NB4 (cell line): ENCODE data around the gene FBF1.
A peak's percentile ranks its signal among the peaks of the same experiment; 100 is the strongest.

Source experiments
- DNase-seq: peaks from one replicate; pipeline ENCODE4 v3.0.0; 2010; ENCODE audit warnings: low read depth
- H3K4me3 ChIP-seq: one replicate; pipeline ENCODE4 v1.5.1; 2011; ENCODE audit warnings: mild to moderate bottlenecking, low read depth, low read length, moderate library complexity
- CTCF ChIP-seq: IDR thresholded peaks from one replicate; pipeline ENCODE4 v1.5.1; 2012; ENCODE audit warnings: low read depth, low read length
- MAX ChIP-seq: IDR thresholded peaks from 2 replicates; pipeline ENCODE4 v1.6.1; 2011; ENCODE audit warnings: low read depth, low read length
- MYC ChIP-seq: IDR thresholded peaks from 2 replicates; pipeline ENCODE4 v1.6.1; 2011; ENCODE audit warnings: low read depth, low read length
- POLR2A ChIP-seq: IDR thresholded peaks from 2 replicates; pipeline ENCODE4 v1.6.1; 2011; ENCODE audit warnings: mild to moderate bottlenecking; ENCODE audit not compliant: insufficient read length; ENCODE audit errors: extremely low read depth

The FBF1 gene

GRCh38 chr17:75937652-75938051, 3.2 kb downstream of the FBF1 start:
- no peak for TF ChIP-seq POLR2A
- H3K4me3 ChIP-seq: no peak overlapping the region
- no peak for DNase-seq

- no peak for TF ChIP-seq MYC
- TF ChIP-seq POLR2A: no peak
- TF ChIP-seq MAX: no peak
- TF ChIP-seq CTCF: no peak
- no peak overlapping the region for H3K4me3 ChIP-seq
- no peak for DNase-seq
These were observed 7.0 kb downstream of the FBF1 start for GRCh38 chr17:75933808-75934207.

- no peak for DNase-seq
- TF ChIP-seq POLR2A: no peak
- no peak for TF ChIP-seq MAX
- no peak for TF ChIP-seq CTCF
- no peak for TF ChIP-seq MYC
- H3K4me3 ChIP-seq: no peak overlapping the region
These were observed 8.0 kb downstream of the FBF1 start for GRCh38 chr17:75932852-75933251.

GRCh38 chr17:75931062-75931461, 9.8 kb downstream of the FBF1 start:
- no peak for DNase-seq
- no peak for TF ChIP-seq MYC
- TF ChIP-seq POLR2A: no peak
- TF ChIP-seq CTCF: no peak
- TF ChIP-seq MAX: no peak
- no peak overlapping the region for H3K4me3 ChIP-seq

GRCh38 chr17:75927286-75927922, 13.4 kb downstream of the FBF1 start:
- no peak overlapping the region for H3K4me3 ChIP-seq
- DNase-seq: peak; percentile 57
- no peak for TF ChIP-seq MAX
- TF ChIP-seq MYC: no peak
- no peak for TF ChIP-seq POLR2A
- peak; percentile 13 for TF ChIP-seq CTCF

- H3K4me3 ChIP-seq: no peak overlapping the region
- no peak for TF ChIP-seq POLR2A
- no peak for TF ChIP-seq MYC
- no peak for TF ChIP-seq CTCF
- no peak for DNase-seq
These were observed 14.4 kb downstream of the FBF1 start for GRCh38 chr17:75926456-75926855.
